ENCODE data around the gene HOXA10.

DNA sequence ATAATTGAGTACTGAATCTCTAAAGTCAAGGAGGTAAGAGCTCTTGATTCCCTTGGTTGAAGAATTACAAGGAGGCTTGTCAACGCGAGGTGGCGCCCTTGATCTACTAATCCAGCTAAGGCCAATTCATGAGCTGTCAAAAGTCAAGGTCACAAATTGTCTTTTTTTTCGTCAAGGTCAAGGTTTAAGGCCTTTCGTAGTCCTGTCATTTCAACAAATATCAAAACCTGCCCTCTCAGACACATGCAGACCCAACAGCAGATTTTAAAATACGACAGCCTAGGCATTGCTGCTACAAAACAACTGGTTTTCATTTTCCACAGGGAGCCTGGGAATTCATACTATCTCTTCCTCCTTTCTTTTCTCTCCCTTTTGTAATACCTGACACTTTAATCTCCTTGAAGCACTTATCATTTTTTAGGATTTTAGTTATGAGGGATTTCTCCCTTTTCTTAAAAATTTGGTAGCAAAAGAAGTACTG is 22.2 kb upstream of the HOXA10 start:
- peak; percentile 83 for TF ChIP-seq CTCF (IDR thresholded peaks at IDR 0.05; ENCODE audit: low read depth, low read length)
- no peak for TF ChIP-seq MAX (IDR thresholded peaks at IDR 0.05; ENCODE audit: low read depth, low read length)
